SK-N-SH treated with all-trans-retinoic acid at 6 μM for 48 hours (cell line): Measurements from ENCODE around the gene DPYD.

Experiments used
- ISL1 ChIP-seq: fragments of 250-450 bp; sonication (Bioruptor Pico); IDR thresholded peaks from 2 replicates; pipeline ENCODE4 v2.1.2; 2022; ENCODE audit warnings: mild to moderate bottlenecking, moderate library complexity
- RARB ChIP-seq: fragments of 250-450 bp; sonication (Bioruptor Pico); IDR thresholded peaks from 2 replicates; pipeline ENCODE4 v1.8.0; 2021; ENCODE audit warnings: mild to moderate bottlenecking, moderate library complexity
- SNAI2 ChIP-seq: fragments of 250-450 bp; sonication (Bioruptor Pico); IDR thresholded peaks from 2 replicates; pipeline ENCODE4 v1.5.0; 2020; ENCODE audit warnings: mild to moderate bottlenecking, moderate library complexity
- ZFP3 ChIP-seq: fragments of 250-450 bp; sonication (Bioruptor Pico); IDR thresholded peaks from 2 replicates; pipeline ENCODE4 v1.5.0; 2020; ENCODE audit warnings: mild to moderate bottlenecking, moderate library complexity
- ZNF565 ChIP-seq: fragments of 450-650 bp; formaldehyde crosslinking; conservative IDR thresholded peaks from 2 replicates; pipeline ENCODE4 v1.5.0; 2020; ENCODE audit warnings: low read depth, mild to moderate bottlenecking, moderate library complexity

DNA sequence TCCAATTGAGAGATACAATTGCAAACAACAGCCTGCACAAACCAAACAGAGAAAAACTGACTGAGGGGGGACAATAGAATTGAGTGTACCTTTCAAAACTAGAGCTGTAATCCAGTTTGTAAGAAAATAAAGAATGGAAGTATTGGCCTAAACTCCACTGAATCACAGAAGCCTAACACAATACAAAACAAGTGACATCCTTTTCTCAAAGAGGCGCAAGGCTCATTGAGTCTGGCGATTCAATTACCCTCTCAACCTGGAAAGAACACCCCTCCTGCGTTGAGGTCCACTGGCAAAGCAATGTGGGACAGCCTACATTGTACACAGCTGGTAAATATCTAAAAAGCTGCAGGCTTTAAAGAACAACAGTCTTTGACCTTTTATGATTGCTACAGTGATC lies 182.6 kb downstream of the DPYD start:
- TF ChIP-seq ISL1 (no peak), SNAI2 (CRISPR knock-in tag) (no peak), ZFP3 (CRISPR knock-in tag) (no peak), ZNF565 (no peak), RARB (CRISPR knock-in tag) (no peak)
